Thyroid gland (tissue), 4 donors: ENCODE results near the gene PIGP. TPM values are rescaled to one million over a fixed set of nuclear protein-coding genes. Genes with fewer than 3 reads are reported as not detected.

ENCODE experiments used
- DNase-seq, 2 donors: peaks; one replicate each; pipeline ENCODE4 v3.0.0-alpha.2; 2019
- H3K27ac ChIP-seq, 3 donors: fragments of 200-600 bp; sonication (generic); 1 replicate in 2 of 3; 2 replicates in 1 of 3; pipeline ENCODE4 v1.5.1; 2016 to 2019; ENCODE audit warnings: mild to moderate bottlenecking in 1 of 3, moderate library complexity in 1 of 3
- H3K27me3 ChIP-seq: fragments of 200-600 bp; sonication (generic); one replicate; pipeline ENCODE4 v1.5.1; 2019
- H3K36me3 ChIP-seq, 2 donors: fragments of 200-600 bp; sonication (generic); one replicate each; pipeline ENCODE4 v1.5.1; 2016 to 2019
- H3K4me1 ChIP-seq, 2 donors: fragments of 200-600 bp; sonication (generic); one replicate each; pipeline ENCODE4 v1.5.1; 2017 to 2019
- H3K4me3 ChIP-seq, 3 donors: fragments of 200-600 bp; sonication (generic); replicated peaks in 1 of 3; 1 replicate in 2 of 3; 2 replicates in 1 of 3; pipeline ENCODE4 v1.5.1; 2016; ENCODE audit warnings: mild to moderate bottlenecking in 1 of 3
- H3K9me3 ChIP-seq: fragments of 200-600 bp; sonication (generic); one replicate; pipeline ENCODE4 v1.5.1; 2017
- CTCF ChIP-seq, 6 experiments: fragments of 200-600 bp in 3 of 6; fragments of 450-650 bp in 3 of 6; sonication (generic) in 3 of 6; IDR thresholded peaks; one replicate each; pipeline ENCODE4 v1.5.1; 2016 to 2019; ENCODE audit warnings: antibody characterized with exemption in 6 of 6, mild to moderate bottlenecking in 2 of 6, inconsistent platforms in 1 of 6, moderate library complexity in 1 of 6
- POLR2A ChIP-seq, 2 donors: fragments of 450-650 bp; IDR thresholded peaks; one replicate each; pipeline ENCODE4 v1.6.1; 2017; ENCODE audit warnings: antibody characterized with exemption in 2 of 2, mild to moderate bottlenecking in 2 of 2, moderate library complexity in 1 of 2
- WGBS, 2 donors: methylation state at CpG; one replicate each; pipeline ENCODE4 v1.1.5; 2017; 5-methylcytosine and 5-hydroxymethylcytosine counted together
- intact Hi-C: fragments of 100-400 bp; cut with DNase I; formaldehyde crosslinking; loops from one replicate; pipeline ENCODE4 v1.15.1; 2023
- total RNA-seq, 4 donors: library from RNA; depleted of rRNA; stranded (reverse); fragments of >200 nt; gene quantifications; one replicate each; pipeline ENCODE4 v1.2.3, GENCODE V29; 2016

PIGP gene
- total RNA-seq, 4 donors from 2014 or later: 14.7 to 27.0 (median 23.3) TPM

GRCh38 chr21:37032293-37032692 lies 40.6 kb downstream of the PIGP start:
- no peak overlapping the region for H3K27ac ChIP-seq
- H3K36me3 ChIP-seq: no peaks in the 10 kb centered on the region
- intact Hi-C loops: no loop called here
- no peaks in the 10 kb centered on the region for H3K27me3 ChIP-seq
- H3K9me3 ChIP-seq: no peaks in the 10 kb centered on the region
- H3K4me3 ChIP-seq: no peak overlapping the region
- H3K4me1 ChIP-seq: no peaks in the 10 kb centered on the region
- no peak for DNase-seq
- TF ChIP-seq CTCF (IDR thresholded peaks at IDR 0.05): no peak
- TF ChIP-seq POLR2A (IDR thresholded peaks at IDR 0.05): no peak
- 86% methylated on average over 5 of the region's 5 CpGs for WGBS, 2 donors

GRCh38 chr21:37030864-37031263 lies 42.0 kb downstream of the PIGP start:
- no peak for TF ChIP-seq POLR2A (IDR thresholded peaks at IDR 0.05)
- TF ChIP-seq CTCF (IDR thresholded peaks at IDR 0.05): no peak
- Histone ChIP-seq H3K27me3 (no peaks in the 10 kb centered on the region), H3K36me3 (no peaks in the 10 kb centered on the region), H3K4me3 (no peak overlapping the region), H3K9me3 (no peaks in the 10 kb centered on the region), H3K4me1 (no peaks in the 10 kb centered on the region), H3K27ac (no peak overlapping the region)
- intact Hi-C loops: no loop called here
- WGBS, 2 donors: 96% methylated on average over 4 of the region's 4 CpGs
- no peak for DNase-seq

GRCh38 chr21:37028570-37028969 lies 44.3 kb downstream of the PIGP start:
- TF ChIP-seq CTCF (IDR thresholded peaks at IDR 0.05) (no peak), POLR2A (IDR thresholded peaks at IDR 0.05) (no peak)

GRCh38 chr21:37026499-37026898 lies 46.4 kb downstream of the PIGP start:
- Histone ChIP-seq H3K27ac (no peak overlapping the region), H3K27me3 (no peaks in the 10 kb centered on the region), H3K4me3 (no peak overlapping the region), H3K36me3 (no peaks in the 10 kb centered on the region), H3K4me1 (no peaks in the 10 kb centered on the region), H3K9me3 (no peaks in the 10 kb centered on the region)
- intact Hi-C loops: no loop called here
- TF ChIP-seq POLR2A (IDR thresholded peaks at IDR 0.05): no peak
- no peak for TF ChIP-seq CTCF (IDR thresholded peaks at IDR 0.05)
- DNase-seq: no peak
- 33 to 35% methylated on average over 4 of the region's 4 CpGs for WGBS, 2 donors

More at GRCh38 chr21:37028570-37028969, 44.3 kb downstream of the PIGP start:
- H3K4me1 ChIP-seq: no peaks in the 10 kb centered on the region
- H3K4me3 ChIP-seq: no peak overlapping the region
- intact Hi-C loops: no loop called here
- no peaks in the 10 kb centered on the region for H3K9me3 ChIP-seq
- 88 to 90% methylated on average over 4 of the region's 4 CpGs for WGBS, 2 donors
- no peak overlapping the region for H3K27ac ChIP-seq
- DNase-seq: no peak
- no peaks in the 10 kb centered on the region for H3K27me3 ChIP-seq
- no peaks in the 10 kb centered on the region for H3K36me3 ChIP-seq

GRCh38 chr21:37017951-37018679 lies 54.8 kb downstream of the PIGP start:
- WGBS, 2 donors: 67% methylated on average over 13 of the region's 13 CpGs

More at GRCh38 chr21:37017951-37018679, 54.8 kb downstream of the PIGP start:
- H3K27ac ChIP-seq: no peak overlapping the region
- no peak overlapping the region for H3K4me3 ChIP-seq
- intact Hi-C loops: no loop called here
- no peaks in the 10 kb centered on the region for H3K4me1 ChIP-seq
- TF ChIP-seq POLR2A (IDR thresholded peaks at IDR 0.05) (no peak), CTCF (IDR thresholded peaks at IDR 0.05) (no peak)
- no peak for DNase-seq
- no peaks in the 10 kb centered on the region for H3K36me3 ChIP-seq
- no peaks in the 10 kb centered on the region for H3K27me3 ChIP-seq
- H3K9me3 ChIP-seq: no peaks in the 10 kb centered on the region
